Thyroid gland (tissue), 4 donors: Measurements from ENCODE around the gene GPN1. TPM values are rescaled to one million over a fixed set of nuclear protein-coding genes. Genes with fewer than 3 reads are reported as not detected.
"Not testable (repeated sequence)": the region's sequence is repeated elsewhere in the genome, so short reads cannot be mapped to it uniquely, and the experiment has no call there.

ENCODE experiments used
- DNase-seq, 2 donors: peaks; one replicate each; pipeline ENCODE4 v3.0.0-alpha.2; 2019
- H3K27ac ChIP-seq, 3 donors: fragments of 200-600 bp; sonication (generic); 1 replicate in 2 of 3; 2 replicates in 1 of 3; pipeline ENCODE4 v1.5.1; 2016 to 2019; ENCODE audit warnings: mild to moderate bottlenecking in 1 of 3, moderate library complexity in 1 of 3
- H3K27me3 ChIP-seq: fragments of 200-600 bp; sonication (generic); one replicate; pipeline ENCODE4 v1.5.1; 2019
- H3K36me3 ChIP-seq, 2 donors: fragments of 200-600 bp; sonication (generic); one replicate each; pipeline ENCODE4 v1.5.1; 2016 to 2019
- H3K4me1 ChIP-seq, 2 donors: fragments of 200-600 bp; sonication (generic); one replicate each; pipeline ENCODE4 v1.5.1; 2017 to 2019
- H3K4me3 ChIP-seq, 3 donors: fragments of 200-600 bp; sonication (generic); replicated peaks in 1 of 3; 1 replicate in 2 of 3; 2 replicates in 1 of 3; pipeline ENCODE4 v1.5.1; 2016; ENCODE audit warnings: mild to moderate bottlenecking in 1 of 3
- H3K9me3 ChIP-seq: fragments of 200-600 bp; sonication (generic); one replicate; pipeline ENCODE4 v1.5.1; 2017
- CTCF ChIP-seq, 6 experiments: fragments of 200-600 bp in 3 of 6; fragments of 450-650 bp in 3 of 6; sonication (generic) in 3 of 6; IDR thresholded peaks; one replicate each; pipeline ENCODE4 v1.5.1; 2016 to 2019; ENCODE audit warnings: antibody characterized with exemption in 6 of 6, mild to moderate bottlenecking in 2 of 6, inconsistent platforms in 1 of 6, moderate library complexity in 1 of 6
- POLR2A ChIP-seq, 2 donors: fragments of 450-650 bp; IDR thresholded peaks; one replicate each; pipeline ENCODE4 v1.6.1; 2017; ENCODE audit warnings: antibody characterized with exemption in 2 of 2, mild to moderate bottlenecking in 2 of 2, moderate library complexity in 1 of 2
- WGBS, 2 donors: methylation state at CpG; one replicate each; pipeline ENCODE4 v1.1.5; 2017; 5-methylcytosine and 5-hydroxymethylcytosine counted together
- intact Hi-C: fragments of 100-400 bp; cut with DNase I; formaldehyde crosslinking; loops from one replicate; pipeline ENCODE4 v1.15.1; 2023
- total RNA-seq, 4 donors: library from RNA; depleted of rRNA; stranded (reverse); fragments of >200 nt; gene quantifications; one replicate each; pipeline ENCODE4 v1.2.3, GENCODE V29; 2016

Gene GPN1
- total RNA-seq, 4 donors from 2014 or later, result 24.2 to 26.9 (median 24.9) TPM

GRCh38 chr2:27615316-27615715 lies 13.5 kb upstream of the GPN1 start:
- Histone ChIP-seq H3K4me1 (no peaks in the 10 kb centered on the region), H3K36me3 (peaks cover 27 to 42% of the 10 kb centered on the region in 2 donors), H3K4me3 (no peak overlapping the region), H3K27me3 (no peaks in the 10 kb centered on the region), H3K27ac (no peak overlapping the region), H3K9me3 (no peaks in the 10 kb centered on the region)
- no peak for TF ChIP-seq CTCF (IDR thresholded peaks at IDR 0.05)
- TF ChIP-seq POLR2A (IDR thresholded peaks at IDR 0.05), result no peak
- WGBS, 2 donors, result 96 to 100% methylated on average over 3 of the region's 3 CpGs
- DNase-seq, result no peak
- intact Hi-C loops, result no loop called here

GRCh38 chr2:27621524-27621923 lies 7.3 kb upstream of the GPN1 start:
- DNase-seq, result no peak
- Histone ChIP-seq H3K36me3 (peaks cover 33 to 47% of the 10 kb centered on the region in 2 donors), H3K4me3 (no peak overlapping the region), H3K27me3 (no peaks in the 10 kb centered on the region), H3K4me1 (peaks cover 5% of the 10 kb centered on the region in 2 donors), H3K9me3 (no peaks in the 10 kb centered on the region), H3K27ac (no peak overlapping the region)
- TF ChIP-seq POLR2A (IDR thresholded peaks at IDR 0.05), result no peak
- TF ChIP-seq CTCF (IDR thresholded peaks at IDR 0.05), result no peak
- 83 to 94% methylated on average over 1 of the region's 1 CpG for WGBS, 2 donors
- intact Hi-C loops, result no loop called here

DNA sequence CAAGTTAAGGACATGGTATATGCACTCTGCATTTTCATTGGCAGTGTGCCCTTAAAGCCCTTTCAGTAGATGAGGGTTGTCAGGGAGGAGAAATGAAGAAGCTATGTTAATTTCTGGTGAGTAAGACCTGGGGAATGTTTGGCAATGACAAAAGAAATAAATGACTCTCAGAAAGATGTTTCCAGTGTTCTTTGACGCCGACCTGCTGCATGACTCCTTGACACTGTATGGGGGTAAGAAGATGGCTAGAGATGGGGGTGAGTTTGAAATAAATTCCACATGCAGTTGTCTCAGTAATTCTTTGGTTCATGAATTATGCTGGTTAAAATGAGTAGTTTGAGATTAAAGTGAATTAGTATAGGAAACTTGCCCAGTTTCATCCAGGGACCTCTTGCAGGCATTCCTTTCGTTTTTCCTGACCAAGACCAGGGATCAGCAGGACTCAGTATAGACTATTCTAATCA lies 5.9 kb upstream of the GPN1 start:
- DNase-seq, result no peak
- intact Hi-C loops, result no loop called here
- H3K9me3 ChIP-seq, result no peaks in the 10 kb centered on the region
- H3K4me3 ChIP-seq, result no peak overlapping the region
- H3K4me1 ChIP-seq, result peaks cover 7 to 17% of the 10 kb centered on the region in 2 donors
- peaks cover 26 to 34% of the 10 kb centered on the region in 2 donors for H3K36me3 ChIP-seq
- 92 to 93% methylated on average over 3 of the region's 3 CpGs for WGBS, 2 donors
- TF ChIP-seq POLR2A (IDR thresholded peaks at IDR 0.05) (no peak), CTCF (IDR thresholded peaks at IDR 0.05) (no peak)
- H3K27ac ChIP-seq, result no peak overlapping the region
- H3K27me3 ChIP-seq, result no peaks in the 10 kb centered on the region

DNA sequence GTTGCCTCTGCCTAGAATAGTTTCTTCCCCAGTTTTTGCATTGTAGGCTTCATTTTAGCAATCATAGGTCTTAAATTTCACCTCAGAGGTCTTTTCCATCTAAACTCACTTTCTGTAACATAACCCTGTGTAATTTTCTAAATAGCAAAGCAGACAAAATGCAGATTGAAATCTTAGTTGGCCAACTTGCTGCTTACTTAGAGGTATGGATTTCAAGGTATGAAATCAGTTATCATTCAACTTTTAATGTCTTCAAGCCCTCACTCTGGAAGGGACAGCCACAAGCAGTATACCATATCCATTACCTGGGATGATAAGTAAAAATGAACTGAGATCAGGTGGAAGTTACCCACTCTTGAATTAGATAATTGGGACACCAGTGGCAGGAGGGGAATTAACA lies 3.9 kb upstream of the GPN1 start:
- H3K36me3 ChIP-seq, result peaks cover 14 to 22% of the 10 kb centered on the region in 2 donors
- no peaks in the 10 kb centered on the region for H3K27me3 ChIP-seq
- intact Hi-C loops, result no loop called here
- peaks cover 18 to 25% of the 10 kb centered on the region in 2 donors for H3K4me1 ChIP-seq
- TF ChIP-seq POLR2A (IDR thresholded peaks at IDR 0.05), result no peak
- no peak for TF ChIP-seq CTCF (IDR thresholded peaks at IDR 0.05)
- H3K27ac ChIP-seq, result no peak overlapping the region
- no peak overlapping the region for H3K4me3 ChIP-seq
- DNase-seq, result no peak
- no peaks in the 10 kb centered on the region for H3K9me3 ChIP-seq

DNA sequence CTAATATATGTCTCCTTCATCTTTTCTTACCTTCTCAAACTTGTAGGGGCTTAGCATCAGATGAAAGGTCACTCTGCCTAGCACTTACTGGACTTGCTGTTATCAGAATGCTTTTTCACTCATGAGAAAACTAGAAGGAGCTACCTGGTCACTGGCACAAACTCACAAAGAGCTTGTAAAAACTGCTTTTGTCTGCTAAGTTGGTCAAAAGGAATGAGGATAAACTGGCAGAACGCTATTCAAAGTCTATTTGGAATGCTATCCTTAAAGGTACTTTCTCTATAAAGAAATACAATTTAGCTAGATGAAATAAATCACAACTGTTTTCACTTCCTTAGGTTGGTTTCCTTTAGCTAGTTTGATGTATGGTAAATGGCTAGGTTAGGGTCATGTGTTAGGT lies 2.5 kb upstream of the GPN1 start:
- WGBS, 2 donors, result 59 to 60% methylated on average over 1 of the region's 1 CpG
- H3K4me3 ChIP-seq, DNase-seq, H3K9me3 ChIP-seq, intact Hi-C loops, H3K27me3 ChIP-seq: not testable (repeated sequence)
- H3K36me3 ChIP-seq, result peaks cover 14 to 15% of the 10 kb centered on the region in 2 donors
- H3K27ac ChIP-seq, result peak overlapping the region in 2 of 3 donors; percentile 38 to 46
- peaks cover 19 to 26% of the 10 kb centered on the region in 2 donors for H3K4me1 ChIP-seq

GRCh38 chr2:27626921-27627320 lies 1.9 kb upstream of the GPN1 start:
- Histone ChIP-seq H3K27ac (peak overlapping the region in 2 of 3 donors; percentile 38 to 46), H3K36me3 (peaks cover 9 to 14% of the 10 kb centered on the region in 2 donors), H3K4me1 (peaks cover 19 to 26% of the 10 kb centered on the region in 2 donors)
- 62 to 68% methylated on average over 3 of the region's 3 CpGs for WGBS, 2 donors
- H3K27me3 ChIP-seq, H3K4me3 ChIP-seq, H3K9me3 ChIP-seq, intact Hi-C loops, DNase-seq: not testable (repeated sequence)
